ENCODE data around the gene FES. TPM values are rescaled to one million over a fixed set of nuclear protein-coding genes. Genes with fewer than 3 reads are reported as not detected.
"Not testable (repeated sequence)": the region's sequence is repeated elsewhere in the genome, so short reads cannot be mapped to it uniquely, and the experiment has no call there.

Gene FES
- total RNA-seq, 6 experiments from 2014 or later: 0.41 to 1.4 (median 1.1) TPM

- no peak for TF ChIP-seq CTCF (IDR thresholded peaks at IDR 0.05)
- H3K36me3 Mint-ChIP-seq (ENCODE audit: low read depth): peaks cover 7% of the 10 kb centered on the region
- no peak for DNase-seq
- no peak overlapping the region for H3K27ac Mint-ChIP-seq
- H3K4me3 Mint-ChIP-seq: no peak overlapping the region
- H3K27me3 Mint-ChIP-seq (ENCODE audit: insufficient read depth): no peaks in the 10 kb centered on the region
- no peaks in the 10 kb centered on the region for H3K9me3 Mint-ChIP-seq
- H3K4me1 Mint-ChIP-seq (ENCODE audit: low read depth): peaks cover 6% of the 10 kb centered on the region
These were observed 23.7 kb downstream of the FES start for GRCh38 chr15:90907838-90908507.

- H3K9me3 Mint-ChIP-seq, DNase-seq: not testable (repeated sequence)
- H3K36me3 Mint-ChIP-seq (ENCODE audit: low read depth): peaks cover 13% of the 10 kb centered on the region
These were observed 25.1 kb downstream of the FES start for GRCh38 chr15:90909449-90909848.

GRCh38 chr15:90909976-90910375 lies 25.7 kb downstream of the FES start:
- Mint-ChIP-seq H3K27me3 (ENCODE audit: insufficient read depth) (no peaks in the 10 kb centered on the region), H3K9me3 (no peaks in the 10 kb centered on the region), H3K36me3 (ENCODE audit: low read depth) (peaks cover 13% of the 10 kb centered on the region), H3K4me3 (no peak overlapping the region), H3K4me1 (ENCODE audit: low read depth) (no peaks in the 10 kb centered on the region), H3K27ac (no peak overlapping the region)
- no peak for DNase-seq
- TF ChIP-seq CTCF (IDR thresholded peaks at IDR 0.05): no peak

More at GRCh38 chr15:90909449-90909848, 25.1 kb downstream of the FES start:
- not testable (repeated sequence) for H3K27ac Mint-ChIP-seq; H3K27me3 Mint-ChIP-seq (ENCODE audit: insufficient read depth); H3K4me1 Mint-ChIP-seq (ENCODE audit: low read depth); H3K4me3 Mint-ChIP-seq

GRCh38 chr15:90910441-90911301 lies 26.4 kb downstream of the FES start:
- TF ChIP-seq CTCF (IDR thresholded peaks at IDR 0.05): no peak
- no peak for DNase-seq
- H3K27me3 Mint-ChIP-seq (ENCODE audit: insufficient read depth): no peaks in the 10 kb centered on the region
- no peak overlapping the region for H3K27ac Mint-ChIP-seq
- H3K36me3 Mint-ChIP-seq (ENCODE audit: low read depth): peaks cover 8% of the 10 kb centered on the region
- H3K9me3 Mint-ChIP-seq: no peaks in the 10 kb centered on the region
- H3K4me1 Mint-ChIP-seq (ENCODE audit: low read depth): no peaks in the 10 kb centered on the region
- H3K4me3 Mint-ChIP-seq: no peak overlapping the region

GRCh38 chr15:90911302-90911623 lies 27.0 kb downstream of the FES start:
- no peak for TF ChIP-seq CTCF (IDR thresholded peaks at IDR 0.05)
- no peaks in the 10 kb centered on the region for H3K4me1 Mint-ChIP-seq (ENCODE audit: low read depth)
- H3K4me3 Mint-ChIP-seq: no peak overlapping the region
- H3K27me3 Mint-ChIP-seq (ENCODE audit: insufficient read depth): no peaks in the 10 kb centered on the region
- peaks cover 7% of the 10 kb centered on the region; the same call in 1 of the 2 replicates for H3K36me3 Mint-ChIP-seq (ENCODE audit: low read depth)
- H3K27ac Mint-ChIP-seq: no peak overlapping the region
- no peaks in the 10 kb centered on the region for H3K9me3 Mint-ChIP-seq
- DNase-seq: no peak

Data from HFFc6 (cell line).